Measurements from ENCODE around the gene DAGLB.
"Not testable (repeated sequence)": the region's sequence is repeated elsewhere in the genome, so short reads cannot be mapped to it uniquely, and the experiment has no call there.

DAGLB gene

DNA sequence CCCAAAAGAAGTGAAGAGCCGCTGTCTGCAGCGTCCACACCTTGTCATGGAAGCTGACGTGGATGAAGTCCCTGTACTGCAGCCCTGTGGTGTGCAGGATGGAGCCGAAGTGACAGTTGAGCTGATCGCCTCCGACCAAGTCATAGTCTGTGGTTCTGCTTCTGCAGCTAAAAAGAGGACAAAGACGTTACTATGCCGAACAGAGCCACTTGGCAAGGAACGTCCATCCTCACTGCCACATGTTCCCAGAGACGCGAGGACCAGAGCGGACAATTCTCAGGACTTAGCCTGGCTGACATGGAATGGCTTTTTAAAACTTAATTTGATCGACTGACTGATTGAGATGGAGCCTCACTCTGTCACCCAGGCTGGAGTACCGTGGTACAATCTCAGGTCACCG lies 21.8 kb downstream of the DAGLB start:
- DNase-seq, result no peak

DNA sequence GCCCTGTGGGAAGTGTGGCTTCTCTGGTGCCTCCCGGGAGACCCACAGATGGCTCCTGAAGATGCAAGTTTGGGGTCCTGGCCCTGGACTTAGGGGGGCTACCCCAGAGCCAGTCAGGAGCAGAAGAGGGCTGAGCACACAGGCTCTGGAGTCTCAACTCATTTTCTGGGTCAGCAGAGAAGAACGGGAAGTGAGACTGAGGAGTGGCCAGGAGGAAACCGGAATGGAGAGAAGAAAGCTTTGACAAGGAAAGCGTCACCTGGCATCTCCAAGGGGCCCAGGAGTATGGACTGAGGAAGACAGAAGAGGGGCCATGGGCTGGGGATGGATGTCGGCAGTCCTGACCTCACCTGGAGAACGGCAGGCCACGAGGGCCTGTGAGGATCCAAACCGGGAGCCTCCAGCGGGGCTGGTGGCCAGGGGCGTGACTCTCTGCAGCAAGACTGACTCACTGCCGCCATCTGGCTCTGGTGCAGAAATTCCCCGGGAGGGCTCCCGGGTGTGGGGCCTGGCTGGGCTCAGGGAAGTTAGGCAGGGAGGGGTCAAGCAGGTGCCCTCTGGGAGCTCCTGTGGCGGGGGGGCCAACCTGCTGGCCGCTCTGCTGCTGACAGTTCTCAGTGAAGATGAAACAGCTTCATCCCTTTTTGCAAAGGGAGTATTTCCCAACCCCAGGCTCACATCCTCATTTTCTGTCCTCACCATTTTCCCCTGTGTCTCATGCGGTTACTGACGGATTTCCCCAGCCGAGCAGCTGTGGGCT lies 23.6 kb downstream of the DAGLB start:
- no peak for DNase-seq

DNA sequence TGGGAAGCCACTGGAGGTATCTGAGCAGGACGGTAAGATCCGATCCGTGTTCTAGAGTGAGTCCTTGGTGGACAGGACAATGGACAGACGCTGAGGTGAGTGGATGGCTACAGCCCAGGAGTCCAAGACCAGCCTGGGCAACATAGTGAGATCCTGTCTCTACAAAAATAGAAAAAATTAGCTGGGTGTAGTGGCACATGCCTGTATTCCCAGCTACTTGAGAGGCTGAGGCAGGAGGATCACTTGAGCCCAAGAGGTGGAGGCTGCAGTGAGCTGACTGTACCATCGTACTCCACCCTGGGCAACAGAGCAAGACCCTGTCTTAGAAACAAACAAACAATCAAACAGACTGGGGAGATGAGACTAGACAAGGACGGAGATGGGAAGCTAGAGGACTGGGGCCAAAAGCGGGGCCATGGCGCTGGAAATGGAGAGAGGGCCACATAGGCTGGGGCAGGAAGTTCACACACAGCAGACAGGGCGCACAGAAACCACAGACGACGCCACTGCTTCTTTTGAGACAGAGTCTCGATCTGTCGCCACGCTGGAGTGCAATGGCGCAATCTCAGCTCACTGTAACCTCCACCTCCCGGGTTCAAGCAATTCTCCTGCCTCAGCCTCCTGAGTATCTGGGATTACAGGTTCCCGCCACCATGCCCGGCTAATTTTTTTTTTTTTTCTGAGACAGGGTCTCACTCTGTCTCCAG lies 24.7 kb downstream of the DAGLB start:
- no peak for DNase-seq

DNA sequence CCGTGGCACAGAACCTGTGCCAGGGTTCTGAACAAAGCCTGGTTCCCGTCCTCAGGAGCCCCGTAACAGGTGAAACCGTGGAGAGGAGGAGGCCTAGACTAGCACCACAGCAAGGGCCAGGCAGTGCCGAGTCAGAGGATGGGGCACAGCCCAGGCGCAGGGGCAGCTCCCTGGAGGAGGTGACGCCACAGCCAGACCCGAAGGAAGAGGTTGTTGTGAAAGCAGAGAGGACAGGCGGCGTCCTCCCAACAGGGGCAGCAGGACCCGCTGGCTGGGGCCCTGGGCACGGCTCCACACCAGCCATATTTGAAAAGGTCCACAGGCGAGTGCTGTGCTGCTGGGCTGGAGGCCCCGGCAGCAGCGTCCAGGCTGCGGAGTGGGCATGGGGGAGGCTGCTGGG lies 25.7 kb downstream of the DAGLB start:
- DNase-seq, result no peak

DNA sequence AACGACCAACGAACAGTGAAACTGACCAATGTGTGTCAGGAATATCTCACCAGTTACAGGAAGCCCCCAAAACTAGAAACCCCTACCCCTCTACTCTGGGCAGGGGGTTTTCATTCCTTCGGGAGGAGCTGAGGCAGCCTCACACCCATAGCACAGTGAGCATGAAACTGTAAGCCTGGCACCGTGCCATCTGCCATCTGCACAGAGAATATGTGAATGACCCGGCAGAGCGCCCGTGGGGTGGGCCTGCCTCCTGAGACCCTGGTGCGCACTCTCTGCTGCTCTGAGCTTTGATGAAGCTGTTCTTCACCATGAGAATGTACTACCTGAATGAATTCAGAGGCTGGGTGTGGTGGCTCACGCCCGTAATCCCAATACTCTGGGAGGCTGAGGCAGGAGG lies 27.1 kb downstream of the DAGLB start:
- no peak for DNase-seq

DNA sequence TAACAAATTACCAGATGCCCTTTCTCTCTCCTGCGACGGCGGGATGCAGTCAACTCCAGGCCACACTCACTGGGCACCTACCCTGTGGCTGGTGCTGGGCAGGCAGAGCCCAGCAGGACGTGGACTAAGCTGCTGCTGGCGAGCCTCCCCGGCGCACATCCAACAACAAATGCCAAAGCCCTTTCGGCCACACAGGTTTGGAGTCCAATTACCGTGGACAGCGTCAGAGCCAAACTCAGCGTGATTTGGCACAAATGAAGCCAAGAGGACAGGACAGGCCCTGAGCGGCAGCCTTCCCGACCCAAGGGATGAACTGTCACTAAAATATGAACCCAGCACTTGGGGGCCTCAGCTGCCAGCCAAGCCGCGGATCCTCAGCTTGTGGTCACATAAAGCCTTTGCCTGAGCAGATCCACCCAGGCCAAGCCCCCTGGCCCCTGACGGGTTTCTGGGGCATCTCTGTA lies 28.4 kb downstream of the DAGLB start:
- no peak for DNase-seq

DNA sequence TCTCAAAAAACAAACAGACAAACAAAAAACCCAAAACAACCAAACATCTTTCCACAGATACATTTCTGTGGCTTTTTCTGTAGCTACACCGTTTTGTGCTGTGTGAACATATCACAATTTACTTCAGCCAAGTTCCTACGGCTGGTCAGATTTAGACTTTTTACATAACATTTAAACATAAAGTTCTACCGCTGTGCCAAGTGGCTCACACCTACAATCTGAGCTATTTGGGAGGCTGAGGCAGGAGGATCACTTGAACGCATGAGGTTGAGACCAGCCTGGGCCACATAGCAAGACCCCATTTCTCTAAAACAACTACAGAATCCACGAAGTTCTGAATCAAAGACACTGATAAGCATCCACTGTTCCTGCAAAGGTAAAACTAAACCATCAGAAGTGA lies 30.3 kb downstream of the DAGLB start:
- no peak for DNase-seq

DNA sequence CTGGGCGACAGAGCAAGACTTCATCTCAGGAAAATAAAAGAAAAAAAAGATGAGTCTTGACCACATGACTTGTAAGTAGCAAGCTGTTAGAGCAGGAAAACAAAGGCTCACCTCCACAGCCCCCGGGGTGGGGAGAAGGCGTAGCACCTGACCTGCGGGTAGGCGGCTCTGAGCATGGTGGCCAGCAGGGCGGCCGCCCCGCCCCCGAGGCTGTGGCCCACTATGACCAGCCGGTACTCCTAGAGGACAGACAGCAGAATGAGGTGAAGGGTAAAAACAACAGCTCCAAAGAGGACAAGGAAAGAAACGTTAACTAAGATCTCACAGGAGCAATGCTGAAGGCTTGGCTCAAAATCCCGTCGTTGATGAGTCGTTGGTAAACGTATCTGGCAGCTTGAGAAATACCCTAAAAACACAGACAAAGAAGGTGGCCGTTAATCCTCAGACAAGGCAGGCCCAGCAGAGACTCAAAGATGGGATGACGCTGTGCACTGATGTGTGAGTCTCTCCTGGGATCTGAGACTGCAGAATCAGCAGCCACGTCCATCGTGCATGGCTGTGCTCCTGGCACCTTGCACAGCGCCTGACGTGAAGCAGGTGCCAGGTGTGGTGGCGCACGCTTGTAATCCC lies 31.1 kb downstream of the DAGLB start:
- no peak for DNase-seq

DNA sequence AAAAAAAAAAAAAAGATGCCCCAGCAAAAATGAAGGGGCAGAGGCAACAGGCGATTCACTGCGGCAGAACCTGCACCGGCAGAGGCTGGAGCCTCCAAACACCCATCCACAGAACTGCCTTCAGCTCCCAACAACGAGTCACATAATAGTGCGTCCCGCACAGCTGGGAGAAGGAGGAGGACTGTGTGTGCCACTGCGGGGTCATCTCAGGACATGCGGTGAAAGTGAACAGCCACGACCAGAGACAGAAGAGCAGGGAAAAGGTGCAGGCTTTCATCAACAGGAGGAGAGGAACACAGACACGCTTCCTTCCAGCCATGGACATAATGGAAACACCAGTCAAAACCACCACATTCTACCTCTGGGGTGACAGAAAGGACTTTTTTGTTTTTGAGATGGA lies 34.1 kb downstream of the DAGLB start:
- no peak for DNase-seq

DNA sequence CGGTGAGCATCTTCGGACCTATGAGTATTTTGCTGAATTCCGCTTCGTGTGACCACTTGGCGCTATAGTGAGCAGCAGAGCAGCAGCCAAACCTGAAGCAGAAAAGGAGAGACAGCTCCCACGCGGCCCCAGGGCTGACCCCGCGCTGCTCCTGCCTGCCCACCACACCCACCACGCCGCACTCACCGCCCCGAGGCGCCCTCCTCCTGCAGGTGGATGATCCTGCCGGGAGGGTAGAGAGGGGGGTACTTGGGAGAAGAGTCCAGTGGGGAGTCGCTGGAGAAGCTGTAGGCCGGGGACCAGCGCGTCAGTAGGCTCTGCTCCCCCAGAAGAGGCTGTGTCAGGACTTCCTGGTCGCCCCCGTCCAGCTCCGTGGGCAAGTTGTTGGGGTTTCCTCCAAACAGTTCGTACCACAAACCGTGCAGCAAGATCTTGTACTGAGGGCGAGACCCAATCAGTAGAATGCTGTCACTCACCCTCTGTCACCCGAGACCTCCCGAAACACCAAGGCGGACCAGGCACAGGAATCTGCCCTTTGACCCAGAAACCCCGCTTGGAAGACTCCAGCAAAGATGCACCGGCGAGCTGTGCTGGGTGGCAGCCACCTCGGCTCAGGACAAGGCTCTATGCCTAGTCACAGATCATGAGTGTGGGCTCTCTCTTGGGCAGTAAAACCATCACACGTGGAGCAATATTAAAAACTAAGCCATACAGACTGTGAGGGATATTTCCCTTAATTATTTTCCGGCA lies 37.6 kb downstream of the DAGLB start:
- DNase-seq, result no peak

DNA sequence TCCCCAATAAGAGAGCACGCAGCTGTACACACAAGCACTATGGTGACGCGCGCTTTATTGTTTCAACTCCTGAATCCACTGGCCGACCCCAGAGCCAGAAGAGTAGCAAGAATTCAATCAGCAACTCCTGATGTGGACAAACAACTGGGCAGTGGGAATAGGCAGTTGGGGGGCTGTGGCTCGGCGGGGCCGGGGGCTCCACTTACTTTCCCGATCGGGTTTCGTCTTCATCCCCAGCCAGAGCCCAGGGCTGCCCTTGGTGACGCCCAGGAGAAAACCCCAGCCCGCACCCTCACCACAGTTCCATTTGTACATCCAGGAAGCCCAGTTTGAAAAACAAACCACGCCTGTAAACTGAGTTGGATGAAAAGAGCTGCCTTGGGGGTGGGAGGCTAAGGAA lies 38.7 kb downstream of the DAGLB start:
- DNase-seq, result no peak

DNA sequence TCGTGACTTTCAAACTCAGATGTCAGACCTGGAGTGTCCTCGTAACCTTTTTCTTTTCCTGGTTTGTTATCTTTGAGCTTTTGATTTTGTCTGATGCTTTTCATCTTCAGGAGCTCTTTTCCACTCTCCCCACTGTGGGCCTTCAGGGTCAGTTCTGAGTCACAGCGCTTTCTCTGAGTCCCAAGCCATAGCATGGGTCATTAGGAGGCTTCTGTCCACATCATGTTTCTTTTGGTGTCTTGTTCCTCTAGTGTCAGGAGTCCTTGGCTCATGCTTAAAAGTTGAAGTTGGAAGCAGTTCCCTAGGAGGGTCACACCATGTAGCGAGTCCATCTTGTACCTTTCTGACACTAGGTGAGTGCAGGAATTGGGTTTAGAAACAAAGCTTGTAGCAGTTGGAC lies 40.3 kb downstream of the DAGLB start:
- DNase-seq, result no peak

DNA sequence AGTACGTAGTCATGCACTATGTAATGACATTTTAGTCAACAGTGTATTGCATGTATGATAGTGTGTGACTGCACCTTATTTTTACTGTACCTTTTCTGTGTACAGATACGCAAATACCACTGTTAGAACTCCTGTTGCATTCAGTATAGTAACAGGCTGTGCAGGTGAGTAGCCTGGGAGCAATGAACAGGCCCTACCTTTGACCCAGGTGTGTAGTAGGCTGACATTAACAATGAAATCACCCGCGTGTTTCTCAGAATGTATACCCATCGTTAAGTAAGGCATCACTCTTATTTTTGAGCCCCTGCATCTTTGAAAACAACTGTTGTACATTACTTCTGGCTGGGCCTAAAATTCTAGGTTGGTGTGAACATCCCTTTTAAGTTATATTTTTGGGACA lies 41.6 kb downstream of the DAGLB start:
- no peak for DNase-seq

DNA sequence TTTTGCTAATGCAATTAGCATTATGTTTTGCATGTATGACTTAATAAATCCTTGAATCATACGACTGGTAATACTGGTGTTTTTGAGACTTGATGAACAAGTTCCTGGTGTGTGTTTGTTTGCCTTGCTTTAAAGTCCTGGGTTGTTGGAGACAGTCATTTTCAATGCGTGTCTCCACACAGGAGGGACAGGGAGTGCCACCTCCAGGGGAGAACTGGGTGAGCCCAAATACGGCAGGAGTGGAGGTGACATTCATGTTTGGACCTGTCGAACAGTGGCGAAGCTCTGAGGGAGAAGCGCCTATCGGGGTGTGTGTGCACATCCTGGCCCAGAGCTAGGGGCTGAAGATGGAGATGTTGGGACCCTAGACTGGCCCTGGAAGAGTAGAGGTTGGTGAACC lies 43.8 kb downstream of the DAGLB start:
- no peak for DNase-seq

DNA sequence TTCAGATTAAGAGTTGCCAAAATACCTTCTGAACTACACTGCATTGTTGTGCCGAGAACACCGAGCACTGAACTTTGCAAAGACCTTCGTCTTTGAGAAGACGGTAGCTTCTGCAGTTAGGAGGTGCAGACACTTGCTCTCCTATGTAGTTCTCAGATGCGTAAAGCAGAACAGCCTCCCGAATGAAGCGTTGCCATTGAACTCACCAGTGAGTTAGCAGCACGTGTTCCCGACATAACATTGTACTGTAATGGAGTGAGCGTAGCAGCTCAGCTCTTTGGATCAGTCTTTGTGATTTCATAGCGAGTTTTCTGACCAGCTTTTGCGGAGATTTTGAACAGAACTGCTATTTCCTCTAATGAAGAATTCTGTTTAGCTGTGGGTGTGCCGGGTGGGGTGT lies 45.0 kb downstream of the DAGLB start:
- DNase-seq, result no peak

DNA sequence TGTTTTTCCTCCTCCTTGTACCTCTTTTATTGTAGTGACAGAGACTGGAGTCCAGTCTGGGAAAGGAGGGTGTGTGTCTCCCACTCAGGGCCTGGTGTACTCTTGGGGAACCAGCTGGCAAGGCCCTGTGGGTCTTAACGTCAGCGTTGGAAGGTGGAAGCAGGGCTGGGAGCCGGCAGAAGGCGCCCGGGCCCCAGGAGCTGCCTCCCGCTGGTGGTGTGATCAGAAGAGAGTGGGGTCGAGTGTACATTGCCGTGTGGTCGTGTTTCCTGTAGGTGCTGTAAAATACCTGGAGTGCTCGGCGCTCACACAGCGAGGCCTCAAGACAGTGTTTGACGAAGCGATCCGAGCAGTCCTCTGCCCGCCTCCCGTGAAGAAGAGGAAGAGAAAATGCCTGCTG lies 45.7 kb downstream of the DAGLB start:
- DNase-seq, result no peak

DNA sequence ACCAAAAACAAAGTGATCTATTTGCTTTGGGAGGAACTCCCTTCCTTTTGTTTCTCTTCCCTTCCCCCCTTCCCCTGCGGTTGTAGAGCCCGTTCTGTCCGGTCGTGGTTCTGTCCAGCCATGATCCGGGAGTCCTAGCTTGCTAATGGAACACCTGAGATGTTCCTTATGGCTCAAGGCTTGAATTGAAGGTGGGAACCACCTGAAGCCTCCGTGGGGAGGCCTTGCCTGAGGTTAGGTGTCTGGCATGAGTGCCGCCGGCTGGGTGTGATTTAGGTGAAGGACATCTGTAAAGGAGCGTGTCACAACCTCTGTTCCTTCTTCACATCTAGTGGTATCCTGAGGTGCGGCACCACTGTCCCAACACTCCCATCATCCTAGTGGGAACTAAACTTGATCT lies 46.2 kb downstream of the DAGLB start:
- no peak for DNase-seq

DNA sequence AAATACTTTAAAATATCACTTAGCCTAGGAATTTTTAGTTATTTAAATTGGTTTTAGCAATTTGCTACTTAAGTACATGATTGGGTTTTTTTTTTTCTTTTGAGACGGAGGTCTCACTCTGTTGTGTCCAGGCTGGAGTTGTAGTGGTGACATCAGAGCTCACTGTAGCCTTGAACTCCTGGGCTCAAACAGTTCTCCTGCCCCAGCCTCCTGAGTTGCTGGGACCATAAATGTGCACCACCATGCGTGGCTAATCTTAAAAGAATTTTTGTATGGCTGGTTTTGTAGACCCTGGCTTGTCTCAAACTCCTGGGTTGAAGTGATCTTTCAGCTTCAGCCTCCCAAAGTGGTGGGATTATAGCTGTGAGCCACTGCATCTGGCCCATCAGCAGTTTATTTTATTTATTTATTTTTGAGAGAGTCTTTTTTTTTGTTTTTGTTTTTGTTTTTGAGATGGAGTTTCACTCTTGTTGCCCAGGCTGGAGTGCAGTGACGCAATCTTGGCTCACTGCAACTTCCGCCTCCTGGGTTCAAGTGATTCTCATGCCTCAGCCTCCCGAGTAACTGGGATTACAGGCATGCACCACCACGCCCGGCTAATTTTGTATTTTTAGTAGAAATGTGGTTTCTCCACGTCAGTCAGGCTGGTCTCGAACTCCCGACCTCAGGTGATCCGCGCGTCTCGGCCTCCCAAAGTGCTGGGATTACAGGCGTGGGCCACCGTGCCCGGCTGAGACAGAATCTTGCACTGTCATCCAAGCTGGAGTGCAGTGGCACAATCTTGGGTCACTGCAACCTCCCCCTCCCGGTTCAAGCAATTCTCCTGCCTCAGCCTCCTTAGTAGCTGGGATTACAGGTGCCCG lies 47.3 kb downstream of the DAGLB start:
- not testable (repeated sequence) for DNase-seq

DNA sequence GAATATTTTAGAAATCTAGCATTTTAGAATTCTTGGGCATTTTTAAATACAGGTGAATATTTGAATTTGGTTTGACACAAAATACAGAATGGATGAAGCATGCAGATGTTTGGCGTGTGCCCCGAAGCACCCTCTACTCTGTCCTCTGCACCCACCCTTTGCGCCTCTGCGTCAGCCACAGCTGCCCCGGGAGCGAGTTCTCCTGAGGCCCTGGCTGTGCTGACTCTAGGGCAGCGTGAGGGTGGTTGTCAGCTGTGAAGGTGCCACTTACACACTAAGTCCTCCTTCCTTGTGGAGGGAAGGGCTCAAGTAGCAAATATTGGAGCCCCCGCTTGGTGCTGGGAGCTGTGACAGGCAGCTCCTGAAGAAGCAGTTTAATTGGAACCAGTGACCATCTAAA lies 48.4 kb downstream of the DAGLB start:
- no peak for DNase-seq

DNA sequence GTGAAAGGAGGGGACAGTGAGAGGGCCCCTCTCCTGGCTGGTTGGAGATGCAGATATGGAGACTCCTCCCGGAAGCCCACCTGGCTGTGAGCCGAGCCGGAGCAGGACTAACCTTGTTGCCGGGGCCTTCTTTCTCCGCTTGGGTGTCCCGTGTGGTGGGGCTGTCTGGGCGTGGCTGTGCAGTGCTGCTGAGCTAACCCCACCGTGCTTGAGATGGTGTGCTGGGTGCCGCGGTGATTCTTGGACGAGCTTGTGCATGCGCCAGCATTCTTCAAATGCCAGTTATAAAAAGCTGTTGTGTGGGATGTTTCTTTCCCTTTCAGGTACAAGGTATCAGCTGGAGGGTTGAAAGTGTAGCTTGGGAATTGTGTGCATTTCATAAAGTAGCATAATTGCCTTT lies 48.8 kb downstream of the DAGLB start:
- no peak for DNase-seq

DNA sequence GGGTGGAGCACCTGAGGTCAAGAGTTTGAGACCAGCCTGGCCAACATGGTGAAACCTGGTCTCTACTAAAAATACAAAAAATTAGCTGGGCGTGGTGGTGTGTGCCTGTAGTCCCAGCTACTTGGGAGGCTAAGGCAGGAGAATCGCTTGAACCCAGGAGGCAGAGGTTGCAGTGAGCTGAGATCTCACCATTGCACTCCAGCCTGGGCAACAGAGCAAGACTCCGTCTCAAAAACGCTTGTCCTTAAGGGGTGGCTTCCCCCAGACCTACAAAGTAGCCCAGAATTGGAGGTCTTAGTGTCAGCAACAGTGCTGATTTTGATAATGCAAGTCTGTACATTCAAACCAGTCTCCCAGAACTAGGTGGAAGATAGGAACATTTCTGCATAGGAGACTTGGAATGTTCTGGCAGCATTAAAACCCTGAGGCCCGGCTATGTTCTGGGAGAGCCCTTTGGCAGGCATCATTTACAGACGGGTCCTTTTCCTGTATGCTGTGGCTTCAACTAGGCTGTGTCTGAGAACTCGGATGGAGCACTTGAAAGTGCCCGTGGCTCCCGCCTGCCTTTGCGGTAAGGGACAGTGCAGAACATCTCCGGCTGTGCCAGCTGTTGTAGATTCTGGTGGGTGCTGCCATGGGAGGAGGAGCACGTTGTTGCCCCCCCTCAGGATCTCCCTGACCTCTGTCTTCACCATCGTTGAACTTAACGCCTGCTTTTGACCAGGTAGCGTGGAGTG lies 49.8 kb downstream of the DAGLB start:
- DNase-seq, result not testable (repeated sequence)
